Stomach (tissue), 9 donors: ENCODE measurements around the gene MPV17. TPM values are rescaled to one million over a fixed set of nuclear protein-coding genes. Genes with fewer than 3 reads are reported as not detected.

Experiments used
- DNase-seq, 2 donors: peaks; one replicate each; pipeline versions ENCODE4 v3.0.0 to v3.0.0-alpha.2; 2013 to 2019
- H3K27ac ChIP-seq, 5 donors: fragments of 200-600 bp in 4 of 5; sonication (generic) in 4 of 5; one replicate each; pipeline ENCODE4 v1.5.1; 2013 to 2019; ENCODE audit warnings: mild to moderate bottlenecking in 1 of 5, moderate library complexity in 1 of 5
- H3K27me3 ChIP-seq, 3 donors: fragments of 200-600 bp; sonication (generic); one replicate each; pipeline ENCODE4 v1.5.1; 2017 to 2019; ENCODE audit warnings: mixed run types in 1 of 3
- H3K36me3 ChIP-seq, 4 donors: fragments of 200-600 bp; sonication (generic); 1 replicate in 3 of 4; 2 replicates in 1 of 4; pipeline ENCODE4 v1.5.1; 2016 to 2019
- H3K4me1 ChIP-seq, 4 donors: fragments of 200-600 bp; sonication (generic); one replicate each; pipeline ENCODE4 v1.5.1; 2016 to 2019
- H3K4me3 ChIP-seq, 4 donors: fragments of 200-600 bp; sonication (generic) in 3 of 4; one replicate each; pipeline ENCODE4 v1.5.1; 2016 to 2019; ENCODE audit warnings: mild to moderate bottlenecking in 1 of 4
- H3K9me3 ChIP-seq, 4 donors: fragments of 200-600 bp; sonication (generic); one replicate each; pipeline ENCODE4 v1.5.1; 2016 to 2019
- EP300 ChIP-seq: sonication (generic); formaldehyde crosslinking; IDR thresholded peaks from one replicate; pipeline ENCODE4 v1.6.1; 2017; ENCODE audit warnings: antibody characterized with exemption
- POLR2A ChIP-seq, 4 donors: fragments of 450-650 bp; IDR thresholded peaks; one replicate each; pipeline ENCODE4 v1.6.1; 2016; ENCODE audit warnings: antibody characterized with exemption in 4 of 4, control low read depth in 2 of 4, mild to moderate bottlenecking in 1 of 4, moderate library complexity in 1 of 4
- POLR2AphosphoS5 ChIP-seq, 3 donors: sonication (generic); formaldehyde crosslinking; IDR thresholded peaks; one replicate each; pipeline ENCODE4 v1.6.1; 2016; ENCODE audit warnings: antibody characterized with exemption in 3 of 3
- WGBS, 5 donors: extraction: QIAGEN DNeasy Blood & Tissue Kit in 3 of 5; methylation state at CpG; one replicate each; pipeline versions ENCODE4 v1.1.5 to v1.1.7; 2013 to 2018; 5-methylcytosine and 5-hydroxymethylcytosine counted together
- intact Hi-C: fragments of 100-400 bp; cut with DNase I; formaldehyde crosslinking; loops from one replicate; pipeline ENCODE4 v1.15.1; 2023; ENCODE audit warnings: low total_unique reads
- polyA plus RNA-seq, 3 donors: library from polyadenylated mRNA; stranded (reverse); fragments of 200-250 nt; gene quantifications; one replicate each; pipeline ENCODE4 v1.2.3, GENCODE V29; 2013
- total RNA-seq, 5 donors: library from RNA; depleted of rRNA; stranded (reverse); fragments of >200 nt; gene quantifications; one replicate each; pipeline versions ENCODE4 v1.1.0 to v1.2.3, GENCODE V29; 2014 to 2016
- TF ChIP-seq, protein P1 (sequence below), 7 experiments: fragments of 450-650 bp in 4 of 7; fragments of 200-600 bp in 3 of 7; sonication (generic) in 3 of 7; IDR thresholded peaks; one replicate each; pipeline ENCODE4 v1.5.1; 2016 to 2019; ENCODE audit warnings: antibody characterized with exemption in 7 of 7, control low read depth in 2 of 7, mild to moderate bottlenecking in 1 of 7
- donor health status: healthy with polysubstance abuse.
- donor health status: Bipolar disorder and iron deficiency.
- donor health status: healthy.

The MPV17 gene
- total and polyA plus RNA-seq, 8 donors = 8.7 to 98.0 (median 58.5) TPM

DNA sequence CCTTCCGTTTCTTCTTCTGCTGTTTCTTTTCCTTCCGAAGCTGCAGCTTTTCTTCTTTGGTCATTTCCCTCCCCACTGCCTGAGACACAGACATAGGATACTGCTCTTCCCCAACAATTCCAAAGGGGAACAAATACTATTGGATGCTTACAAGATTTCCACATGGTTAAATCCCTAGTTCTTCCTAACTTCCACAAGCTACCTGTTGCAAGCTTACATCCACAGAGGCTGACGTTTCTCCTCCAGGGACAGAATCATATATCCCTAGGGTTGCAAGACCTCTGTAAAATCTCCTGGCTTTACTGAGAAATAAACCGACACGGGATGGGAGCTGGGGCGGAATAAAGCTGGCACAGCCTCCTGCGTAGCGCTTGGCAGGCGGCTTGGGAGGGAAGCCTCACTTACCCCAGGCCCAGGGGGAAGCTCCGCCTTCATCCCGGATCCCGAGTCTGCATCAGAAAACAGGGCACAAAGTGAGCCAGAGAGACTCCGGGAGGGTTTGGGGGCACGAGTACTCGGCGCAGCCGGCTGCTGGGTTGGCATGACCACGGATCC lies 46.7 kb upstream of the MPV17 start:
- DNase-seq = peak in 1 of 2 donors; percentile 59
- Histone ChIP-seq H3K27ac (peak overlapping the region; percentile 92 to 96 (median 94)), H3K27me3 (no peaks in the 10 kb centered on the region), H3K4me1 (peaks cover 24 to 46% (median 38%) of the 10 kb centered on the region in 4 donors), H3K36me3 (peaks cover 47 to 68% (median 66%) of the 10 kb centered on the region in 4 donors), H3K9me3 (no peaks in the 10 kb centered on the region), H3K4me3 (peak overlapping the region; percentile 91 to 97 (median 94))
- intact Hi-C loops = no loop called here
- WGBS, 5 donors = 1 to 2% (median 2%) methylated on average over 12 to 18 of the region's 18 CpGs
- no peak for TF ChIP-seq POLR2AphosphoS5 (IDR thresholded peaks at IDR 0.05)
- TF ChIP-seq, protein P1, sequence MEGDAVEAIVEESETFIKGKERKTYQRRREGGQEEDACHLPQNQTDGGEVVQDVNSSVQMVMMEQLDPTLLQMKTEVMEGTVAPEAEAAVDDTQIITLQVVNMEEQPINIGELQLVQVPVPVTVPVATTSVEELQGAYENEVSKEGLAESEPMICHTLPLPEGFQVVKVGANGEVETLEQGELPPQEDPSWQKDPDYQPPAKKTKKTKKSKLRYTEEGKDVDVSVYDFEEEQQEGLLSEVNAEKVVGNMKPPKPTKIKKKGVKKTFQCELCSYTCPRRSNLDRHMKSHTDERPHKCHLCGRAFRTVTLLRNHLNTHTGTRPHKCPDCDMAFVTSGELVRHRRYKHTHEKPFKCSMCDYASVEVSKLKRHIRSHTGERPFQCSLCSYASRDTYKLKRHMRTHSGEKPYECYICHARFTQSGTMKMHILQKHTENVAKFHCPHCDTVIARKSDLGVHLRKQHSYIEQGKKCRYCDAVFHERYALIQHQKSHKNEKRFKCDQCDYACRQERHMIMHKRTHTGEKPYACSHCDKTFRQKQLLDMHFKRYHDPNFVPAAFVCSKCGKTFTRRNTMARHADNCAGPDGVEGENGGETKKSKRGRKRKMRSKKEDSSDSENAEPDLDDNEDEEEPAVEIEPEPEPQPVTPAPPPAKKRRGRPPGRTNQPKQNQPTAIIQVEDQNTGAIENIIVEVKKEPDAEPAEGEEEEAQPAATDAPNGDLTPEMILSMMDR (IDR thresholded peaks at IDR 0.05) = peak in 1 of 7 experiments; percentile 7

DNA sequence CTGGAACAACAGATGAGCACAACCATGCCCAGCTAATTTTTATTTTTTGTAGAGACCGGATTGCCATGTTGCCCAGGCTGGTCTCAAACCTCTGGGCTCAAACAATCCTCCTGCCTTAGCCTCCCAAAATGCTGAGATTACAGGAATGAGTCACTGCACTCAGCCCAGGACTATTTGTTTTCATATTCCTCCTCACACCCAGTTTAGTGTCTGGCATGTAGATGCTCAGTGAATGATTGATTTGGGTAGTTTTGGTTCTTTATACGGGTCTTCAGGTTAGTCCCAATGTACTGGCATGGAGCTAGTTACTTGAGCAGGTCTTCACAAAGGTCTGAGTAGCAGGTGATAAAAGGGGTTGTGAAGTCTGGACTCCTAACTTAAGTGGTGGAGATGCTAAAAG lies 41.0 kb upstream of the MPV17 start:
- intact Hi-C loops = no loop called here
- TF ChIP-seq EP300 = no peak
- TF ChIP-seq, protein P1 (IDR thresholded peaks at IDR 0.05) = no peak
- no peak for TF ChIP-seq POLR2AphosphoS5 (IDR thresholded peaks at IDR 0.05)
- TF ChIP-seq POLR2A (IDR thresholded peaks at IDR 0.05) = no peak

DNA sequence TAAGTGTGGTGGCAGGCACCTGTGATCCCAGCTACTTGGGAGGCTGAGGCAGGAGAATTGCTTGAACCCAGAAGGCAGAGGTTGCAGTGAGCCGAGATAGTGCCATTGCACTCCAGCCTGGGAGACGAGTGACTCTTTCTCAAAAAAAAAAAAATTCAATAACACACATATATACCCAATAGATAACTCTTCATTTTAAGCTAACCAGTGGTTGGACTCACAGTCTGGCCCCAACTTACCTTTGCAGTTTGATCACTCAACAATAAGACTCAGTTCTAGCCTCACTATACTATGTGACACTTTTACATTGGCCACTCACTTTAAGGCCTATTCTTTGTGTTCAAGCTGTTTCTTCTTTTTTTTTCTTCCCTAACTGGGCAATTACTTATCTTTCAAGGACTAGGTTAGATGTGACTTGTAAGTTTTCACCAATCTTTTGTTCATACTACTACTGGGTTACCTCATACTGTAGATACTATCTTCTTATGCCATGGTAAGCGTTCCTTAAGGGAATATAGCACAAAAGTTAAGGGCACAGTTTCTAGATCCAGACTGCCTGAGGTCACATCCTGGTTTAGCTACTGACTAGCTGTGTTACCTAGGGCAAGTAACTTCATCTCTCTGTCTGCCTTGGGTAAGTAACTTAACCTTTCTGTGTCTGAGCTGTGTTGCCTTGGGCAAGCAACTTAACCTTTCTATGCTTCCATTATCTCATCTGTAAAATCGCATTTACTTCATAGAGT lies 40.0 kb upstream of the MPV17 start:
- intact Hi-C loops = no loop called here
- 86 to 95% (median 91%) methylated on average over 4 of the region's 4 CpGs for WGBS, 5 donors
- TF ChIP-seq POLR2A (IDR thresholded peaks at IDR 0.05) (no peak), EP300 (no peak), POLR2AphosphoS5 (IDR thresholded peaks at IDR 0.05) (no peak)
- TF ChIP-seq, protein P1 (IDR thresholded peaks at IDR 0.05) = no peak

More for the DNA sequence above, 41.0 kb upstream of the MPV17 start:
- Histone ChIP-seq H3K4me3 (no peak overlapping the region), H3K27me3 (no peaks in the 10 kb centered on the region), H3K36me3 (peaks cover 37 to 59% (median 58%) of the 10 kb centered on the region in 4 donors), H3K4me1 (peaks cover 5 to 11% (median 7%) of the 10 kb centered on the region in 4 donors), H3K9me3 (no peaks in the 10 kb centered on the region), H3K27ac (no peak overlapping the region)
- WGBS, 5 donors = 73 to 90% (median 87%) methylated on average over 2 of the region's 2 CpGs
- no peak for DNase-seq

DNA sequence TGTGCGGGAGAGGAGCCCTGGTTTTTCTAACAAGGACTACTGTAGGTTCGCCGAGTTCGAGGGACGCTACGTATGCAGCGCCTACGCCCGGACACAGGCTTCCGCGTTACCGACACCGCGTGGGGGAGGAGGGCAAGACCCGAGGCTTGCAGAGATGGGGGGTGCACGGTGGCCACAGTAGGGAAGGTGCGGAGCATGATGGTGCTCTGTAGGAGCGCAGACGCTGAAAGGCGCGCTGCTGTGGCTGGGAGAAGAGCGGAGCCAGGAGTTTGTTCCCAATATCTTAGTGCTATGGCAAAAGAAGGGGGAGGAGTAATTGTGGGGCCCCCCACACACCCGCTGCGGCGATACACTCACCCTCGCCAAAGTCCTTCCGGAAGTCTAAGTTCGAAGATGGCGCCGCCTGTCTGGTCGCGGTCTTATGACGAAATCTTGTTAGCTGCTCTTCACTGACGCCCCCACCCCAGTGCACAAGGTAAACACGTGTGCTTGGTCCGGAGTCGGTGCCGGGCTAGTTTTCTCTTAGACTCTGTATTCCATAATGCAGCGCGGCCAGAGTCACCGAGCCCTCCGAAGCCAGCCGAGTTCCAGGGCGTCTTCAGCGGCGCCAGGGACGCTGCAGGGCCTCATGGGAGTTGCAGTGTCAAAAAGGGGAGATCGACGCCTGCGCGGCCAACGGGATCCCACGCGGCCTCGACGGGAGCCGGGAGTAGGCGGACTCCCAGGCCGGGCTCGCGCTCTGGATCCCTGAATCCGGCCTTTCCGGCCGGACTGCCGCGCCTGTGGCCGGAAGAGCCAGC lies 33.7 kb upstream of the MPV17 start, which contains the start of gene GTF3C2:
TSS of gene GTF3C2 (minus strand) at position 383 of the 800 bp plus-strand sequence. CDS start 13,210 bp downstream, outside the sequence.
- Histone ChIP-seq H3K27me3 (no peaks in the 10 kb centered on the region), H3K27ac (peak within 1 kb of the TSS; percentile 90 to 97 (median 94)), H3K4me3 (peak within 1 kb of the TSS; percentile 92 to 99 (median 96)), H3K36me3 (no peaks in the 10 kb centered on the region), H3K4me1 (peaks cover 24 to 59% (median 50%) of the 10 kb centered on the region in 4 donors), H3K9me3 (no peaks in the 10 kb centered on the region)
- no peak for TF ChIP-seq EP300
- peak; percentile 26 to 89 (median 77) for TF ChIP-seq POLR2AphosphoS5 (IDR thresholded peaks at IDR 0.05)
- peak in 1 of 4 donors; percentile 62 for TF ChIP-seq POLR2A (IDR thresholded peaks at IDR 0.05)
- TF ChIP-seq, protein P1 (IDR thresholded peaks at IDR 0.05) = peak in 3 of 7 experiments; percentile 8 to 22 (median 15)
- WGBS, 5 donors = 0% methylated on average over 53 to 67 of the region's 67 CpGs
- intact Hi-C loops = no loop called here
- peak; percentile 95 to 99 for DNase-seq

More for the DNA sequence above, 40.0 kb upstream of the MPV17 start:
- no peaks in the 10 kb centered on the region for H3K27me3 ChIP-seq
- H3K27ac ChIP-seq = no peak overlapping the region
- peaks cover 37 to 49% (median 47%) of the 10 kb centered on the region in 4 donors for H3K36me3 ChIP-seq
- no peaks in the 10 kb centered on the region for H3K9me3 ChIP-seq
- no peak overlapping the region for H3K4me3 ChIP-seq
- no peak for DNase-seq
- H3K4me1 ChIP-seq = peaks cover 0 to 8% (median 7%) of the 10 kb centered on the region in 4 donors
